DMS153 treated with DMSO at 0.1 percent for 48 hours (cell line): ENCODE measurements around the gene CDK19.
A peak's percentile ranks its signal among the peaks of the same experiment; 100 is the strongest.
"Not testable (repeated sequence)": the region's sequence is repeated elsewhere in the genome, so short reads cannot be mapped to it uniquely, and the experiment has no call there.

Experiments
- DNase-seq: peaks from one replicate; lab custom pipeline; 2025; ENCODE audit not compliant: unreplicated experiment; lab: John Stamatoyannopoulos, UW

Gene CDK19

DNA sequence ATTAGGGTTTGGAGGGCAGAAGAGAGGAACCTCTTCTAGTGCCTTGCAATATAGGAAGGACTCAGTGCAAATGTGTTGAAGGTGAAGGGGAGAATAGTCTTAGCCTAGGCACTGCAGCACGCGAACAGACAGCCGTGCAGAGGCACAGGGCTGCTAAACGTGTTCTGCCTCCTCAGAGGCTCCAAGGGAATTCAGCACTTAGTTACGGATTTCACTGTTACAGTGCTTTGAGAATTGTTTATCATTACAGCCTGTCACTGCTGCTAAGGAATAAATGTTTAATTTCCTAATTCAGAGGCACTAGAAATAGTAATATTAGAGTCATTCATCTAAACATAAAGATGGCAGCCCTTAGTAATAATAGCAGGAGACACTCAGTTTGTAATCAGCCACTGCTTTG, 222.5 kb downstream of the CDK19 start:
- DNase-seq: no peak

DNA sequence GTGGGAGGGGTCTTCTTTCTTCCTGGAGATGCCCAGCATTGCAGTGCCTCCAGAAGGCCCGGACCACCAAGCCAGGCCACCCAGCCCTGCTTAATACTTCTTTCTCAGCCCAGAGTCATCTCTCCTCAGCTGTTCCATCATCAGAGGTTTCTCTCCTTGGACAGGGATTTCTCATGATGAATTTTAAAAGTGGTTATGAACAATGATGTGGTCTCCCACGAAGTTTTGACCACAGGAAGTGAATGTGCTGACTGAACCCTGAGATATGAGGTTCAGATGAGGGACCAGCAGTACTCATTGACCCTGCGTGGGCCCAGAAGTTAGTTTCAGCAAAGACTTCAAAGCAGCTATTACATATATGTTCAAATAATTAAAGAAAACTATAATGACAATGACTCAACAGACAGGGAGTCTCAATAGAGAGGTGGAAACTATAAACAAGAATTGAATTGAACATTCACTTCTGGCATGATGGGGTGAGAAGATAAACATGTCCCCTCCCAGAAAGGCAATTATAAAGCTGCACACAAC, 224.4 kb downstream of the CDK19 start:
- no peak for DNase-seq

DNA sequence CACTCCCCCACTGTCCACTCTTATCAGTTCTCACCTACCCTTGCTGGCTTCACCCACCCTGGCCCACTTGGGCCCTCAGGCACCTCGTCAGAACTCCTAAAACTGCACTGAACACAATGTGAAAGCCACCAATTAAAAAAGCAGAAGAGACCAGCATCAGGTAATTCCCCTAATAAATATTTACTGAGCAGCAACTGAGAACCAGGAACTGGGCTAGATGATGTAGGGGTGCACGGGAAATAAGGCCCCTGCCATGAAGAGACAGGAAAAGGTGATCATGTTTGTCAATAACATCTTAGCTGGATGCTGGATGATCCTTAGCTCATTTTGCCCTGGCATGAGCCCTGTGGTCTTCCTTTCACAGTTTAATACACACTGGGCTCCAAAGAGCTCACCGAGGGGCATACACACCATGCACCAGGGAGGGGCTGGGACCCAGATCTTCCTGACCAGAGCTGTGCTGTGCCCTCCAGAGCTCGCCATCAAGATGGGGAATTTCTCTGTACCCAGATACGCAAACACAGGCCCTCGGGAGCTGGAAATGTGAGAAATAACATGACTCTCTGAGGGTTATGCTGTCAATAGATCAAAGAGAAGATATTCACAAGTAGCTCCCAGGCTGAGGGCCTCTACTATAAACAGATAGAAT, 225.3 kb downstream of the CDK19 start:
- no peak for DNase-seq

DNA sequence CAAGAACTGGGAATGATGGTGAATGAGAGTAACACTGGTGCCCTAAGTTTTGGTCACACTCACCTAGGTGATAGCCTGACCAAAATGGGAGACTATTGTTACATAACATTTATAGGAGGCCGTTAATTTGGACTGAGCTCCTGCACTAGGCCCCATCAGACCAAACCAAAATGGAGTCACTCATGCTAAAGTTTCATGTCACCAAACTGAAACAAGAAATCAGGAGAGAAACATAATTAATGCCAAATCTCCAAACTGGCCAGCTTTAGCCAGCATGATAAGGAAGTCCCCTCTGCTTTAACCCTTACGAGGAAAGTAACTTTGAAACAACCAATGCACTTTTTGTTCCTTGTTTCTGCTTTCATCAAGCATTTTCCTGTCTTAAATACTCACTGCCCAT, 227.9 kb downstream of the CDK19 start:
- no peak for DNase-seq

DNA sequence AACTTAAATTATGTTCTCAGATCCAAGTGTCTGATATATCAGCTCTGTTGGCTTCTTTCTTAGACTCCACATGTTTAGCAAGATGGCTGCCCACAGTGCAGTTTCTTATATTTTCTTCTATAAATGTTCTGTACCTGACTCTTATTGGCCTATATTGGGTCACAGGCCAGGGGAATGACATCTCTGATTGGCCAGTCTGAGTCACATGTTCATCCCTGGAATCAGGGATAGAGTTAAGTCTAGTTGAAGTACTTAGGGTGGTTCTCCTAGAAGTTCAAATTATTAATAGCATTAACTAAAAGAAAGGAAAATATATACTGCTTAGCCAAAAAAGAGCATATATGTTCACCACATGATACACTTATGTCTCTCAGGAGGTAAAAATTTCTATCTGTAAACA, 233.6 kb downstream of the CDK19 start:
- no peak for DNase-seq

DNA sequence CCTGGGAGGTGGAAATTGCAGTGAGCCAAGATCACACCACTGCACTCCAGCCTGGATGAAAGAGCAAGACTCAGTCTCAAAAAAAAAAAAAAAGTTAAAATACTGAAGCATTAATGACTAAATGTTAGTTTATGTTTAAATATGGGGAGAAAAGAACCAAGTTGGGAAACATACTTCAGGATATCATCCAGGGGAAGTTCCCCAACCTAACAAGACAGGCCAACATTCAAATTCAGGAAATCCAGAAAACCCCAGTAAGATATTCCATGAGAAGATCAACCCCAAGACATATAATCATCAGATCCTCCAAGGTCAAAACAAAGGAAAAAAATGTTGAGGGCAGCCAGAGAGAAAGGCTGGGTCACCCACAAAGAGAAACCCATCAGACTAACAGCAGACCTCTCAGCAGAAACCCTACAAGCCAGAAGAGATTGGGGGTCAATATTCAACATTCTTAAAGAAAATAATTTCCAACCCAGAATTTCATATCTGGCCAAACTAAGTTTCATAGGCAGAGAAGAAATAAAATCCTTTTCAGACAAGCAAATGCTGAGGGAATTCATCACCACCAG, 237.6 kb downstream of the CDK19 start:
- not testable (repeated sequence) for DNase-seq

DNA sequence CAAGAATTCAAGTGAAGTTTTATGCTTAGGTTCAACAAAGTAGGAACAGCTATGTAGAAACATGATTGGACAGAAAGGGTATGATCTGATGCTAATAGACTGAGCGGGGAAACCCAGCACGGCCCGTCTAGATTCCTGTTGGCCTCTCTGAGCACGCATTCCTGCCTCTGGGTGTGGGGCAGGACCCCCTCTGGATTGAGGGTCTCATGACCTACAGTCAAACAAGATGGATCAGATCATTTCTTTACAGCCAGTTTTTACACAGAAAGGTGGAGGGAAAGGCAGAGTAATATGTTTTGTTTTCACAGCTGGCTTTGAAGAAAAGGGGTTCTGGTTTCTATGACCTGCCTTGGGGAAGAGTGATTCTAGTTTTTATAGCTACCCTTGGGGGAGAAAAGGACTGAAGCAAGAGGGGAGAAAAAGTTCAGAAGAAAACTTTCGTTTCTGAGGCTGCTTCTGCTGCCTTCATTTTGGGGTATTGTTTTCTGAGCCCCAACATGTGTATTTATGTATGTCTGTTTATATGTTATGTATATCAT, 239.3 kb downstream of the CDK19 start:
- no peak for DNase-seq

DNA sequence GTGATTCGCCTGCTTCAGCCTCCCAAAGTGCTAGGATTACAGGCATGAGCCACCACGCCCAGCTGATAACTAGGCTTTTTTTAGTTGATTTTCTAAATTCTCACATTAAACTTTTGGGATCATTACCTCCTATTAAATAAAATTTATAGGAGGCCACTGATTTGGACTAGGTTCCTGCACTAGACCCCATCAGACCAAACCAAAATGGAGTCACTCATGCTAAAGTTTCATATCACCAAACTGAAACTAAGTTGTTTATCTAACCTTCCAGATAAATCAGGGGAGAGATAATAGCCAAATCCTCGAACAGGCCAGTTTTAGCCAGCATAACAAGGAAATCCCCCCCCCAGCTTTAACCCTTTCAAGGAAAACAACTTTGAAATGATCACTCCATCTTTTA, 240.5 kb downstream of the CDK19 start:
- no peak for DNase-seq

DNA sequence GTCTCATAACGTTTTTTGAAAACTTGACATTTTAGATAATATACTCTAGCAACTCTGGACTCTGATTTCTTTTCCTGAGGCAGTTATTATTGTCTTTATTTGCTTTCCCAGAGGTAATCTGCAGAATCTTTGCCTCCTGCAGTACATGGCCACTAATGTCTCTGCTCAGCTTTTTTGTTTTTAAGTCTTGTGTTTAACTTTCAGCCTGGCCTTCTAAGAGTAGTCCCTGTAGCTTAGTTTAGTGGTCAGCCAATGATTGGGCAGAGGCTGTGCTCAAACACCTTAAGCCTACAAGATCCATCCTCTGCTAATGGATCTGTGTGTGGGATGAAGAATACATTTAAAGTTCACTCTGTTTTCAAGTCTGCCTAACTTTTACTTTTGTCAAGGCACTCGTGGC, 241.7 kb downstream of the CDK19 start:
- no peak for DNase-seq

DNA sequence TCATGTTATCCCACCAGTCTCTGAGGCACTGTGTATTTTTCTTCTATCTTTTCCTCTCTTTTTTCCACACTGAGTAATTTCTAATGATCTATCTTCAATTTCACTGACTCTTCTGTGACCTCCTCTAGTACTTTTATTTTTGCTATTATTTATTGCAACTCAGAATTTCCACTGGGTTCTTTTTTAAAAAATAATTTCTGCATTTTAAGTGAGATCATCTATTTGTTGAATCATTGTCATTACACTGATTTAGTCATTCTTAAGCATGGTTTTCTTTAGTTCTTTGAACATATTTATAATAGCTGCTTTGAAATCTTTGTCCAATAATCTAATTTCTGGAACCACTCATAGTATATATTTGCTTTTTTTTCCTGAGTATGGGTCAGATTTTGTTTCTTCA, 242.1 kb downstream of the CDK19 start:
- no peak for DNase-seq

DNA sequence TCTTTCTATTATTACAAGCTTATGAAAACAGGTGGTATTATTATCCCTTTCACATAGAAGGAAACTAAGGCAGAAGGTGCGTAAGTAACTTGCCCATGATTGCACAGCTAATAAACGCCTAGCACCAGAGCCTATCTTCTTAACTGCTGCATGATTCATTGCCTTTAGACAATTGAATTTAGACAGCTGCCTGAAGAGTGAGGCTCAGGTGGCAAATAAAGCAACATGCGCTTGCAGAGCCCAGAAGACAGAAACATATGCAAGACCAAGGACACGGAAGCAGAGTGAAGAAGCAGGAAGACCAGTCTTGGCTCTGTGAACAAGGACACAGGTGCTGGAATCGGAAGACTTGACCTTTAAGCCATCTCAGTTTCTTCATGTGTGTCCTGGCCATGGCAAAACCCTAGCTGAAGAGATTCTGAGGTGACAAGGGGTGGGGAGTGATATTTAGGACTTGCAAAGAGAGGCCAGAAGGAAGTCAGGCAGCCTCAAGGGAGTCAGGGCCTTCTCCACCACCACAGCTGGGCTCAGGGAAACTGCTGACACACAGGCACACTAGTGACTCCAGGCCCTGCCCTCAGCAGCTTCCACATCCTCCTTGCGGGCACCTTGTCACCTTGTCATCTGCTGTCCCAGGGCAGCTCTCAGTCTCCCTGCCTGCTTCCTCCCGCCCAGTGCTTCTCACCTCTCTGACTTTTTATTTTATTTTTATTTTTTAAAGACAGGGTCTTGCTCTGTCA, 247.1 kb downstream of the CDK19 start:
- DNase-seq: no peak

DNA sequence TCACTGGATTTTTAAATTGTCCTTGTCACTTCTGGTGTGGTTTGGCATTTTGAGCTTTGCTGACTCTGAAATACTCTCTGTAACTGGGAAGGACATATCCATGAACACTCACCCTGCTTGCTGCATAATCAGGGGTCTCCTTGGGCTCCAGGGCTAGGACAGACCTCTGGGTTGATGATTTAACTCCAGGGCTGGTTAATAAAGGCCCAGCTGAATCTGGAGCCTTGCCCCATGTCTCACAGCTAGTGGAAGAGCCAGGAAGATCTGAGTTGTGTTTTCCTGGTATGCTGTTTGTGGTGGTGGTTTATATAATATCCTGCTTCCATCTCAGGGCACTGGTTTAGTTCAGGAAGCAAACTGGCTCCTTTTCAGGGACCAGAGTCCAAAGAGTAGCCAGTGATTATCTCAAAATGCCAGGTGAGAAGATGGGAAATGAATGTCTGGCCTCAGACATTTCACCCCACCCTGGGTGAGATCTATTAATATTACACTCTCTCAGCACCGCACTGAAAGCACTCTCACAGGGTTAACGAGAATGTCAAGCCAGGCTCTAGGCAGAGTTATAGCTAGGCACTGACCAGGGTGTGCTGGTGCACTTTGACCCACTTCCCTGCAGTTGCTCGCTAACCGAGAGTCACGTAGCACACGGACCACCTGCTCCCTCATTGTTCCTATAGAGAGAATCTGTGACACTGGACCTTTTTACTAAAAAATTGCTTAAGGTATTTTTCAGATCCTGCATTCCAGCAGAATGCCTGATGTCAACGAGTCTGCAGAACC, 248.7 kb downstream of the CDK19 start:
- DNase-seq: no peak

DNA sequence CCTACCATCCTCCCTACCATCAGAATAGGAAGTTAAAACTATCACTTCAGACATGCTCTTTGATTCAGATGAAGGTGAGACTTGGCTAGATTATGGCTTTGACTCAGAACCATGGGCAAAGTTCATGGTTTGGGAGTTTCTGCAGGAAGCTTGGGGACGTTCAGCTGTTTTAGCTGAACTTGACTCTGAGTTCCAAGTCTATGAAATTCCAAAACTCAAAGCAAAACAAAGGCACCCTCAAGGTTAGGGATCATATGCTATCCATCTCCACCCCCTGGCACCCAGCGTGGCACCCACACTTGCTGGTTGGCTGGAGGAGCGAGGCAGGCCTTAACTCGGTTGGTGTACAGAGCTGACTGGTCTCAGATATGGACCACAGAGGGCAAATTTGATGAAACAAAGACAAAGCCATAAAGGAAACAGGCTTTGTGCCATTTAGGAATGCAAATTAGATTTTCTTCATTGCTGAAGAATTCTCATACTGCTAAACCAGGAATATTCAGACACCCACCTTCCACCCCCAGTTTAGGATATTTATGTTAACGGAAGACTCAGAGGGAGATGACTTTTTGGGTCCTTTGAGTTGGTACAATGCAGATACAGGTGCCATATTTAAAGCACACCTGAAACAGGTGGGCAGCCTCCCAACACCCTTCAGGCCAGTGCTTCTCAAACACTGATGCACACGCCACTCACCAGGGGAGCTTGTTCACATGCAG, 250.4 kb downstream of the CDK19 start:
- DNase-seq: no peak

DNA sequence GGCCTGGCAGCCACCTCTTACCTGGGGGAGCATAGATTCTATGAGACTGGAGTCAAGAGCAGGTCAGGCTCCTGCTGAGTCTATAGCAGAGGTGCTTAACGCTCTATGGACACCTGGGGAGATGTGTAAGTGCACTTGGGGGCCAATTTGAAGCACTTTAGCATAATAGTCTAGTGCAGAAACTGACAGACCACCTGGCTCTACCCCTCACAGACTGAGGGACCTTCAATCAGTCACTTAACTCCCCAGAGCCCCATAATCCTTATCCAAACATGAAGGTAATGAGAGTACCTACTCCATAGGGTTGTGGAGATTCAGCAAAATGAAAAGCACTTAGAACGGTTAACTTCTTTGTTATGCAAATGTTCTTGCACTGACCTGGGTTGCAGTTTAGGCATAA, 251.6 kb downstream of the CDK19 start:
- peak; percentile 29 for DNase-seq

DNA sequence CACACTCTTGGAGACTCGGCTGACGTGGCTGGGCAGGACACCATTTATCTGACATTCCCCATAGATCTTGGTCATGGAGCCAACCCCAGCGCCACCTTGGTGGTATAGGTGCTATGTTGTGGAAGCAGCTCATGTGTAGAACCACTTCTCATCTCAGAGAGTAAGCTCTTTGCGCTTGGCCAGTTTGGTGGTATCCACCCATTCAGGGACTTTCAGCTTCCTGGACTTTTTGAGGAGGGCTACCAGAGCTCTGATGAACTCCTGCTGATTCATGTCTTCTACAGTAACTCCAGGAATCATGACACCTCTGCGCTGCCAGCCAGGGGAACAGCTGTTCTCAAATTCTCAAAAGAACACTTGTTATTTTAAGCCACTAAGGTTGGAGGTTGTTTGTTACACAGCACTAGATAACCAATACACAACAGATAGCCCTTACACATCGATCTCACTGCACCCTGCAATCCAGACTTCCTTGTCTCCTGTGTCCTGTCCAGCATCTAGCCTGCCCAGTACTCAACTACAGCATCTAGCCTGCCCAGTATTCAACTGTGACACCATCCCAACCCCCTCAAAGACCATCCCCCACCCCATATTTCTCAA, 252.9 kb downstream of the CDK19 start:
- DNase-seq: no peak

DNA sequence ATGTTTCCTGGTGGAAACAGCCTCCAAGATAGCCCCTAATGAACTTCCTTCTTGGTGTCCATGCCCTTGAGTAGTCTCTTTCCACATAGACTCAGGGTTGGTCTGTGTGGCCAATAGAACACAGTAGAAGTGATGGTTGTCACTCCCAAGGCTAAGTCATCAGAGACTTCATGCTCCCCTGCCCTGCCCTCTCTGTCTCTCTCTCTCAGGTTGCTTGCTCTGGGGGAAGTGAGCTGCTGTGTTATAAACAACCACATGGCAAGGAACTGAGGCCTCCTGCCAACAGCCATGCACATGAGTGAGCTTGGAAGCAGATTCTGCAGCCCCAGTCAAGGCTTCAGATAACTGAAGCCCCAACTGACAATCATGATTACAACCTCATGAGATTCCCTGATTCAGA, 253.6 kb downstream of the CDK19 start:
- DNase-seq: no peak

DNA sequence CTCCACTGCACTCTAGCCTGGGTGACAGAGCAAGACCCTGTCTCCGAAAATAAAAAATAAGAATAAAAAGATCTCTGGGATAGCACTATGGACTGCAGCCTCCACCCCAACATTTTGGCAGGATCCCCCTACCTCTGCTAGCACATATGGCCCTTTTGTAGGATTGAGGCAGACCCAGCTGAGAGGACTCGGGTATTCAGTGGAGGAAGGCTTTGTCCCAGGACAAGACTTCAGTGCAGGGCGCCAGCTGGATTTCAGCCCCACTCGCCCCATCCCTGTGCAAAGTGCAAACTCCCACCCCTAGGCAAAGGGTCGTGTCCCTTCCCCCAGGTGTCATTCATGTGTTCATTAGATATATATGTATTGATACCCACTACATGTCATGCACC, 254.3 kb downstream of the CDK19 start:
- DNase-seq: no peak

DNA sequence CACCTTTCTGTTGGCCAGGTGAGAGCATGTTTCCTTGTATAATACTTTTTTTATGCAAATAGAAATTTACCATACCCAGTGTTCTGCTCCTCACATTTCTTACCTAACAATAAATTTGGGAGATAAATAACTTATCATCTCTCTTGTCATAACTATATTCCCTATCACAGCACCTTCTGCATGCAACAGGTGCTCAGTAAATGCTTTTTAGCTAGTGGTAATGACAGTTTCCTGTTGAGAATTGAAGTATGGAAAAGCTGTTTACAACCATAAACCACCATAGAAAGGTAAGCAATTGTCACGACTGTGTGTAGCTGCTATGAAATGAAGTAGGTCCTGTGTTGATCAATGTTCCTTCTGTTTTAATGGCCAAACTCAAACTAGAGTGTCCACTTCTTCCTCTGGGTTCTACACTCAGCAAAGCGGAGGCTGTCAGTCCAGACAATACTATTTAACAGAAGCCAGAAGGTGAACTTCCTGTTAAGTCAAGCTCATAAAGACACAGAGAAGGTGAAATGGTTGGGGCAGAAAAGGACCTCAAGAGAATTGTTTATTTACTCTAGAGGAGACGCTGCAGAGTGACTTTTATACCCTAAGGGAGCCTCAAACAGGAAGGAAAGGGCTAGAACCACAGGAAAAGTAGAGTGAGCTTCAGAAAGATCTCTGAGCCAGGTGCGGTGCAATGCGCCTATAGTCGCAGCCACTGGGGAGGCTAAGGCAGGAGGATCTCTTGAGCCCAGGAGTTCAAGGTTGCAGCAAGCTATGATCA, 254.8 kb downstream of the CDK19 start:
- DNase-seq: peak; percentile 5
